Measurements from ENCODE around the gene ANGEL2.

- no peak for TF ChIP-seq CTCF (IDR thresholded peaks at IDR 0.05)
- TF ChIP-seq POLR2A (IDR thresholded peaks at IDR 0.05) = no peak
These were observed 33.6 kb upstream of the ANGEL2 start for GRCh38 chr1:213049232-213049631.

Data from heart left ventricle (tissue), 13 donors.